ENCODE measurements around the gene ARHGAP26.

Gene ARHGAP26

DNA sequence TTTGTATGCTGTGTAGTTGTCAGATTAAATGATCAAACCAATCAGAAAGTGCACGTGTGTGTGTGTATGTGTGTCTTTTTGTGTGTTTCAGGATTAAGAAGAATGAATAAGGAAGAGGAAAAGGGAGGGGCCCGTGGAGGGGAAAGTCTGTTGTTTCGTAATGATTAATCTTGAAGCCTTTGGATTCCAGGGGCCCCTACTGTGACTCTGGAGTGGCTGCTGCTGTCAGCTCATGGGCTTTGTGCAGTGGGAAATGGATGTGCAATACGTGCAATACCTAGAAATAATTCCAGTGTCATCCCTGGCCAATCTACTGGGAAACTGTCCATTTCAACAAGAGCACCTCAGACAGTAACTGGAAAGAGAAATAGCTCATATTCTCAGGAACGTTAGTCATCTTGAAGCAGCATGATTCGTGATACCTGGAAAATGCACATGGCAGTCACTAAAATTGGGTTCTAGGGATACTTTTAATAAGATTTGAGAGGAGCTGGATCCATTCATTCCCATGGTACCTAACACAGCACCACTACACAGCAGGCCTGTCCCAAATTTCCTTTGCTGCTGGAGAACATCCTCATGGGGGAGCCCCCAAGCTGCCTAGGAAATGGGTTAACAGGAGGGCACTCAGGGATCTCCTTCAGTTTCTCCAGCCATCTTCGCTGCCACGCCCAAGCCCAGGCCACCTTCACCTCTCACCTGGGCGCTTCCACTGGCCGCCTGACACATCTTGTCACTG, 447.1 kb downstream of the ARHGAP26 start:
- peak in 1 of 2 donors; percentile 25 for DNase-seq

DNA sequence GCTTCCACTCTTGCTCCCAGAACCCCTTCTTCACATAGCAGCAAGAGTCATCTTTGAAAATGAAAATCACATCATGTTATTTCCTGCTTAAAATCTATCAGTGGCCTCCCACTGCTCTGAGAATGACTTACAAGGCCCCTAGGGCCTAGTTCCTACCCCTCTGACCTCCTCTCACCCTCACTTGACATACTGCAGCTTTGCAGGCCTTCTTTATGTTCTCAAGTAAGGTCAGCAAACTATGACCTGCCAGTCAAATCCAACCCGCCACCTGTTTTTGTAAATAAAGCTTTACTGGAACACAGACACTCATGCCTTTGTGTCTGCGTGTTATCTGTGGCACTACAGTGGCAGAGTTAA, 447.6 kb downstream of the ARHGAP26 start:
- DNase-seq, result no peak

DNA sequence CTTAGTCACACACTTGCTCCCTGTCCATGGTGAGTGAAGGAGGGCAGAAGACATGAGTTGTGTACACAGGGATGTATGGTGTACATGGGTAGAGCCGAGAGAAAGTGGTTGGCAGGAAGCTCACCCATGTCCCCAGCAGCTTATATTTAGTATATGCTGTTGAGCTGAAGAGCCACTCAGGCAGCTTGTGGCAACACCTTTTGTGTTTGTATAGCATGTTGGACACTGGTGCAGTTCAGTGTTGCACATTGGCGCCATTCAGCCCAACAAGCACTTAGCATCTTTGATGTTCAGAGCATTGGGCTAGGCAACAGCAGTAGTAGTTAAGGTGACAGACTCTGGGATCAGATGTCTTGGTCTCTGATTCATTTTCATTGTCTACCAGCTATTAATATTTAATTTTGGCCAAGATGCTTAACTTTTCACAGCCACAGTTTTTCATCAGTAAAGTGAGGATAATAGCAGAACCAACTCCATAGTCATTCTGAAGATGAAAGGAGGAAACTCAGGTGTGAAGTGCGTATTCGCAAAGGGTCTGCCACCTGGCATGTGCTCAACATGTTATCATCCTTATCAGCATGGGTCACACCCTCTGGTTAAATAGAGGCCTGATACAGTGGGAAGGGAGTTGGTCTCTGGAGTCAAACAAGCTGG, 448.5 kb downstream of the ARHGAP26 start:
- no peak for DNase-seq

DNA sequence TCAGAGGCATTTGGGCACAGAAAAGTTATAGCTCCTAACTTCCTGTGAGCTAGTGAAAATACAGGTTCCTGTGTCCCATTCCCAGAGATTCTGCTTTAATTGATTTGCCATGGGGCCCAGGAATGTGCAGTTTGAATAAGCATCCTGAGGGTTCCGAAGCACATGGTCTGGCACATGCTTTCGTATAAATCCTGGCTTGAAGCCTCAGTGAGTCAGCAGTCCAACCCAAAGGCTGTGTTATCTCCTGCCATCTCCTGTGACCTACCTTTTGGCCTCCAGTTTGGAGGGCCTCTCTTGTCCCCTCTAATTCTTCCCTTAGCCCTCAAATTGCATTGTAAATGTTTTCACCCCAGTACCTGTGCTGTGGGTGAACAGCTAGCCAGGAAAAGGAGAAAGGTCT, 449.5 kb downstream of the ARHGAP26 start:
- DNase-seq, result no peak

DNA sequence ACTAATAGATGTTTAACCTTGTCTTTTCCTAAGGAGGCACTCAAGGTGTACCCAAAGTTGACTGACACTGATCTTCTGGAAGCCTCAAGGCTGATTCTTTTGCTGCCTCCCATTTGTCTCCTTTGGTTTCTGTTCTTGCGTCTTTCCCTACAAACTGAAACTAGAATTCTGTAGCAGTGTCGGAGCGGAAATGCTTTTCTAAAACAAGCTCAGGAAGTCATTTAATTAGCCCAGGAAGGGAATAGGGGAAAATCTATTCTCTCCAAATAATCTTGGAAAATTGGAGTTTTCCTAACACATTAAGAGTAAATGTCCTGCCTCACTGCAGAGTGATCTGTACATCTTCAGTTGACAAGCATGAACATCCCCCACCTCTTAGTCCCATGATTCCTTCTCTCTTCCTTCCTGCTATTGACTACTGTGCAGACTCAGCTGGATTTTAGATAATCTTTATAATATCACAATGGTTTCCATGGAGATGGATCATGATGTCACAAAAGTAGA, 450.6 kb downstream of the ARHGAP26 start:
- no peak for DNase-seq

DNA sequence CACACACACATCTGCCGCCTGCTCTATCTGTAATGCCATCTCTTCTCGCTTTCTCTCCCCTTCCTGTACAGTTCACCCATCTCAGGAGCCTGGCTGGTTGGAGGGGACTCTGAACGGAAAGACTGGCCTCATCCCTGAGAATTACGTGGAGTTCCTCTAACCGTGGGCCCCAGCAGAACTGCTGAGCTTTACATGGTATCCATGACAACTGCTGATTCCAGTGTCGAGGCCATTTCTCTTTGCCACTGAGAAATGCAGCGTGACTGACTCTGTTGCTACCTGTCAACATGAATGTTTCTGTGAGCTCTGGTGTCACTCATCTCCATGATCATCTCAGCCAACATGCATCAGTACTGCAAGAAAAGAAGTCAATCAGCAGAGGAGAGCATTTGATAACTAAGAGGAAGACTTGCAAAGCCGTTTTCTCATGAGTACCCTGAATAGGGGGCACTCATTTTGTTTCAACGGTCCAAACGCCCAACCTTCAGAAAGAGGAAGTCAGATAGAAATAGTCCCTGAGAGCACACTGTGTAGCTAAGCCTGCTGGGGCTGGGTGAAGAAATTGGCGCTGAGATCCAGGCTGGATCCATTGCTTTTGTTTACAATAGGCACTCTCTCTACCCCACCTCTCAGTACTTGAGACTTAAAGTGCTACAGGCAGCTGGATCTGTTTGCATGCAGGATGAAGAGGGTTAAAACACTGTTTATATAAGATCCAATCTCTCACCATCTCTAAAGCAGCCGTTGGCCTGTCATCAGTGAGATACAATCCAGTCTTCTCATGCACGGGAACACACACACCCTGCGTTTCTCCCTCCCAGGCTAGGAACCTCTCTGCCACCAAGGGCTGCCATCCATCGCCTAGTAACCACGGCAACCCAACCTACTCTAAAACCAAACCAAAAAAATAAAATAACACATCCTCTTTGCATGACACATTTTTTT, 452.4 kb downstream of the ARHGAP26 start:
- peak; percentile 22 to 42 for DNase-seq

DNA sequence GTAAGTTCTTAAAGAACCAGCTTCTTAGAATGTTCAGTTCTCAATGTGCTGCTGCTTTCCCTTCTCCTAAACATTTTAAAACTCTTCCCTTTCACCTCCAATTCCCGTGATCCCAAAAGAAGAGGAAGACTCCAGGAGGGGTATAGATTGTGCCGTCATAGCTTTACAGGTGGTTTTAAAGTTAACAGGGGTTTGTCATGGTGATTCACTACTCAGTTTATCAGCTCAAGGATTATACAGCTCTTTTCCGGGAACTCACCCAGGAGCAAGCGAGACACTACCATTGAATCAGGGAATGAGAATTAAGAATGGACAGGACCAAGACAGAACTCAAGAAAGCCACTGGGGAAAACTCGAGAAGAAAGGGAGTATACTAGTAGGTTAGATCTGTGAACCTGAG, 454.5 kb downstream of the ARHGAP26 start:
- DNase-seq, result no peak

DNA sequence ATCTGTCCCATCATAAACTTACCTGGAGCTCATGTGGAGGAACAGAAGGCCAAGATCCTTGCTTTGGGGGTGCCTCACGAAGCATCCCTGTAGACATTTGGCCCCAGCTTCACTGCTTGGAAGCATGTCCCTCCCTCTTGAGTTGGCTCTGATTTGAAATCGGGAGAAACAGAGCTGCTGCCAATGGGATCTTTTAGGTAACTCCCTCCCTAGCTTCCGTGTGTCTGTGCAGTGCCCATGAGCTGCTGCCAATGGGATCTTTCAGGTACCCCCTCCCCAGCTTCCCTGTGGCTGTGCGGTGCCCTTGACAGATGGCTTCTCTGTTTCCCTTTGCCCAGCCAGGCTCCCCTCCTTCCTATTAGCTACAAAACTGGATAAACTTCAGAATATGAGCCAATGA, 455.3 kb downstream of the ARHGAP26 start:
- DNase-seq, result no peak

DNA sequence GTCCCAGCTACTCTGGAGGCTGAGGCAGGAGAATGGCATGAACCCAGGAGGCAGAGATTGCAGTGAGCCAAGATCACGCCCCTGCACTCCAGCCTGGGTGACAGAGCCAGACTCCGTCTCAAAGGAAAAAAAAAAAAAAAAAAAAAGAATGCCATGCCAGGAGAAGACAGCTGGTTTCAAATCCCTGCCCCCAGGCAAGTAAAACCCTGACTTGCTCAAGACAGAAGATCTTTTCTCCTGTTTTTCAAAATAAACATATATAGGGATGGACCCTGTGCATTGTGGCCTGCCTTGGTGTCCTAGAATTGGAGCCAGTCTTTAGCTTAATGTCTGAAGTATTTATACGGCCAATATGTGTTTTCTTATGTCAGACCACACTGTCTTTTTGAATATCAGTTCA, 456.2 kb downstream of the ARHGAP26 start:
- no peak for DNase-seq

DNA sequence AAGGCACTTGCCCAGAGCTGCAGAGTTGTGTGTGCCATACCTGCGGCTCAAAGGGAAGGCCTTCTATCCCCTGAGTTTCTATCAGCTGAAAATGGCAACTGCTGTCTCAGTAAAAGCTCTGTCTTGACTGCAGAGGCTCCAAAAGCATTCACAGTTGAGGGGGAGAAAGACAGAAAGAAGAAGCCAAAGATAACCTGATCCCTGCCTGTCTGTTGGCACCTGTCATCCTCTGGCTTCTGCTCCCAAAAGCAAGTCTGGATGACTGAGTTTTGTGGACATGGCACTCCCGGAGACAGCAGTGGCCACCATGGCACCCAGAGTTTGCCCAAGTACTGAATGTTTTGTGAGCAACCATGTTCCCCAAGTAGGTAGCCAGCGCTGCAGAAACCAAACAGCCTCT, 456.7 kb downstream of the ARHGAP26 start:
- DNase-seq, result no peak

DNA sequence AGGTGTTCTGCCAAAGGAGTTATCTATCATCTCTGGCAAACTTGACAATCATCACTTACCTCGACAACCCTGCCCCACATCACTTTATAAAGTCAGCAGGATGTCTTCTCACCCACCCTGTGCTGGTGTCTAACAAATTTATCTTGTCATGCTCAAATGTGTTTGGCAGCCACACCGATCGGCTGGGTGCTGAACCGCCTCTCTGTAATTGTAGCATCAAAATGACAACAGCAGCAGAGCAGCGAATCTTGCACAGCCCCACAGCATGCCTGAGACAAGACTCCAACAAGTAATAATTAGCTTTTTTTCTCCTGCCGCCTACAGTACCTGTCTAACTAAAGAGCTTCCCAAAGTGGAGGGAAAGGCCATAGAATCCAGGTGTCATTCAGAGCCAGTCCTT, 457.1 kb downstream of the ARHGAP26 start:
- DNase-seq, result no peak

DNA sequence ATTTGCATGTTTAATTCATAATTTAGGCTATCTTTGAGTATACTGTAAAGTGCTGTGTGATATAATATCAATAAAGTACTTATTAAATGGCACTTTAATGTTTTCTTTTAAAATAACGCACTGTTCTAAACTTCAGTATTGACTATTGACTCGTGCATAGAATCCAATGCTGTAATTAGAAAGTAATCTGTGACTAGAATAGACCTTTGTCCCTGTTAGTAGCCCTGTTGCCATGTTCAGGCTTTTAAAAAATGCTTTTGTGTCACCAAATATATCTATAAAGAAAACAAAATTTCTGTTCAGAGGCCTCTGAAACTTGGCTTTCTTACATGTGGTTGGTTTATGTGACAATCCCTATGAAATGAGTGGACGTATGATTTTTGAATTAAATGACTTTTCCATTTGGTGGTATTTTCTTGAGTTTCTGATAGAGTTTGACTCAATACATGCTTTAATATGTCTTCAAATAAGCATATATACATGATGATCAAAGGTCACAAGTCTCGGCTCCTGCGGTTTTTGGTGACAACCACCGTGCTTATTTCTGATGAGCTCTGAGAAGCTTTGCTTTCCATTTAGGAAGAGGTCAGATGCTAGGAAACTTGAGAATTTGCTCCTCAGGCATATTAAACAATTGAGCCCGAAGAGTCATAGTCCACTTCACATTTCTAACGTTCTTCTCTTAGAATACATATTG, 458.6 kb downstream of the ARHGAP26 start:
- DNase-seq, result peak in 1 of 2 donors; percentile 36

DNA sequence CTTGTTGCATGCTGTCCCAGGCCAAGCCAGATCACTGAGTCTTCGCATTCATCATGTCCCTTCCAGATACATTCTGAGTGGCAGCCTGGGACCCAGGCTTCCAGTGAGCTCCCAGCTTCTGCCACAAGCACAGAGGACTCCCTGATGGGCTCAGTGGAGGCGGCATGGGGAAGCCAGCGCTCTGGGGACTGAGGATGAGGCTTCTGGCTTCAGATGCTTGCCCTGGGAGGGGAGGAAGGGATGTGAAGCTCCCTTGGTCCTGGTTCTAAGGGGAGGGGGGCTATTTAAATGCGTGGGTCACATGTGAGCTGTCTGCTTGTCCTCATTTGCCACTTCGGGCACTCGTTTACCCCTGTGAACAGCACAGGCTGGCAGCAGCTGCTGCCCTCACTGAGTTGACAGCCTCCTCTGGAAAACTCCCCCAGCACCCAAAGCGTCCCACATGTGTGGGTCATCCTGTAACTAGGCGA, 459.3 kb downstream of the ARHGAP26 start:
- no peak for DNase-seq

DNA sequence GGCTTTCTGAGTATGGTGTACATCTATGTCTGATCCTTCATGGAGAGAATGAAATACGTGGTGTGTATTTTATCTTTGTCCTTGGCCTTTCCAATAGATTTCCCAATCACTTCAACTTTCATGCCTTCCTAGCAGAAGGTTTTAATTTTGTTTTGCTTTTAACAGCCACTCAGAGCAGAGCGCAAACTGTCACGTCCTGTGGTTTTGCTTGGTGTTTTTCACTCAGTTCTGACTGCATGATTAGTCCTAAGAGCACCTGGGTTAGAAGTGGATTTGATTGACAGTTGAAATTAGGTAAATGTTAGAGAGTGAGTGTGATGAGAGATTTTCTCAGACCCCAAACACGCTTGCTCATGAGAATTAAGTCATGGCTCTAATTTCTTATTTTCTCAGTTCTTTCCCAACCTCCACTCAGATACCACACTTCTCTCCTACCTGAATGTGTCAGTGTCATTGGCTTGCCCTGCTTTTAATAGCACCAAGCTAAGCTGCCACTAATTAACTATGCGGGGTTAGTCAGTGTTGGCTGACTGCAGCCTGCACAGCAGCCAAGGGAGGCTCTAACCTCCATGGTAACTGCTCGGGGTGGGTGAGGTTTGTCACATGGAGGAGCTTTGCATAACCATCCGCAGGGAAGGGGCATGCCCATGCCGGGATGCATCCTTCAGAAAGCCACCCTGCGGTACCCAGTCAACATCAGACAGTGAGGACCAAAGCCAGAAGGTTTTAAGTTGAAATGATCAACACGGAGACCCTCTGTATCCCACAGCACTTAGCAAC, 459.9 kb downstream of the ARHGAP26 start:
- peak; percentile 20 to 29 for DNase-seq

DNA sequence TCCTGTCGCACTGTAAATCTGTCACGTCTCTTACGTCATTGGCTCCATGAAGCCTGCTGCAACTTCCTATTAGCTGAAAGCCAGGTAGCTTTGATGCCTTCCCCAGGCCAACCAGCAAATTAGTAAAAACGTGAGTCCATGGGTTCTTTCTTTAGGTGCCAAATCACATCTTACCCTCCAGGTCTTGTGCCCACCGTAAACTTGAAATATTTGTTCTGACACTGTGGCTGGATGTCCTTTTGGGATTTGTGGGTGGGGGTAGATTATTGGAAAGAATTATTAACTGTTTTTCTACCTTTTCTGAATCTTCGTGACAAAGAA, 460.5 kb downstream of the ARHGAP26 start:
- no peak for DNase-seq

DNA sequence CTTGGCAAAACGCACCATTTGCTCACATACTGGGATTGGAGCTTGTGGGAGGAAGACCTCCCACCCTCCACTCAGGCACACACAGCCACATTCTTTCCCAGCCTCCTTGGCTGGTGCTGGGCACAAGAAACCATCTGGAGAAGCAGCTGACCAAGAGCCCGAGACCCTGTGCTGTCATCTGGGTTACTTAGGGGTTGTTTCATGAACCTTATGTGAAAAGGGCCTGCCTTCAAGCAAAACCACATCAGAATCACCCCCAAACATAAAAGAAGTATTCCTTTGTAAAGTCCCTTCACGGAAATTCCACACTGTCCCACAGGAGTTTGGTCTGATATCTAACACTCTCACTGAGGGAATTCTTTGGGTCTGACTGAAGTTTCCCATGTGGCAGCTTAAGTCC, 461.2 kb downstream of the ARHGAP26 start:
- no peak for DNase-seq

DNA sequence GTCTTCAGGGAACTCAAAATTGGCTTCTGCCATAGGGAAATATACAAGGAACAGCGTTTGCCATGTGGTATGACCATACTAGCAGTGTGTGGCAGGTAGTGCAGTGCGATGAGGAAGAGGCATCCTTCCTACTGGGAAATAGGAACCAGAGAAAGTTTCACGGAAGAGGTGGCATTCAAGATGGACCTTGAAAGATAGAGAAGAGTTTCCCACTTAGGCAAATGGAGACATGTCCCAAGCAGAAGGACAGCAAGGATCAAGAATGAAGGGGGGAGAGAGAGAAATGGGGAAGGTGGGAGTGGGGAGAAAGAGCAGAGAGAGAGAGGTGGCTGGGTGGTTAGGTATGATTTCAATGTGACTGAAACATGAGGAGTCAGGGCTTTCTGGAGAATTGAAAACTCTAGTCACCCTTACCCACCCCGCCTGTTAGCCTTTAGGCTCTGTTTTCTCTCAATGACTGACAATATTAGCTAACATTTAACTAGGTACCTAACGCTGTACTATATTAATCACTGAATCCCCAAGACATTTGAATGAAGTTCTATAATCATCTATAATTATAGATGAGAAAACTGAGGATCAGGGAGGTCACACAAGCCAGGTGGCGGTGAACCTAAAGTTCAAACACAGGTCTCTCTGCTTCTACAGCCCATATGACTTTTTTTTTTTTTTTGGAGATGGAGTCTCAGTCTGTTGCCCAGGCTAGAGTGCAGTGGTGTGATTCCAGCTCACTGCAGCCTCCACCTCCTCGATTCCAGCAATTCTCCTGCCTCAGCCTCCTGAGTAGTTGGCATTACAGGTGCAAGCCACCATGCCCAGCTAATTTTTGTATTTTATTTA, 462.0 kb downstream of the ARHGAP26 start:
- no peak for DNase-seq

DNA sequence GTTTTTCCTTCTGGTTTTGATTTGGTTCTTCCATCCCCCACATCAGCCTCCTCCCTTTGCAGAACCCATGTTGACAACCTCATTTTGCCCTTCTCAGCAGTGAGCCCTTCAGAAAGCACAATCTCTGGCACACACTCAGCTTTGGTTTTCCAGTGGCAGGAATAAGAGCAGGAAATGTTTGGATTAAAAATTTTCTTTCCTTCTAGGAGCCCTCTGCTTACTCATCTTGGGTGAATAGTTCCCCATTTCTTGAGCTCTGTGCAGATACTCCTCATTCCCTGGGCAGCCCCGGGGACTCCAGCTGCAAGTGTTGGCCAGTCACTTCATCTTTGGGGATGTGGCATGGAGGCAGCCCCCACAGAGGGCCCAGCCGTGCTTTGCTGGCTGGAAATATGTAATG, 462.9 kb downstream of the ARHGAP26 start:
- no peak for DNase-seq

DNA sequence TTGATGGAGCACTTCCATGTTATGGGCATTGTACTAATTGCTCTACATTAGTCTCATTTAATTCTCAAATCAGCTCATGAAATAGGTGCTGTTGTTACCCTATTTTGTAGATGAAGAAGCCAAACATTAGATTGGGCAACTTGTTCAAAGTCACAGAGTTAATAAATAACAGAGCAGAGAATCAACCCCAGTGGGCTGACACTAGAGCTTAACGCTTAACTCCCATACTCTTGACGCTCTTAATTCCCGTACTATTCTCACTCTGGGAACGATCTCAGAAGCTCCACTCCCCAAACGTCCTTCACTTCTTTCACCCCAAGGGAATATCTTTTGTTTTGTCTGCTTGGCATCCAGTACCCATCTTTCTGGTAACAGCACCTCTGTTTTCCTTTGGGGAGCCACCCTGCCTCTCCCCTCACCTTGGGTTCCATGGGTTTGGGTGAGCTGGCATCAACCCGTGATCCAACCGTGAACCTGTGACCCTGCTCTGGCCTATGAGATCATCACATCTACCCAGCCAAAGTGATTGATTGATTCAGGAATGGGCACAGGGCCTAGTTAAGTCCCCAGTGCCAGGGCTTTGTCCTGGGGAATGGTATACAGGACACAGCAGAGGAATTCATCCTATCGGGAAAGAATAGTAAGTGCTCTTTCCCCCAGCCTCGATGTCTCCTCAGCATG, 464.1 kb downstream of the ARHGAP26 start:
- no peak for DNase-seq

DNA sequence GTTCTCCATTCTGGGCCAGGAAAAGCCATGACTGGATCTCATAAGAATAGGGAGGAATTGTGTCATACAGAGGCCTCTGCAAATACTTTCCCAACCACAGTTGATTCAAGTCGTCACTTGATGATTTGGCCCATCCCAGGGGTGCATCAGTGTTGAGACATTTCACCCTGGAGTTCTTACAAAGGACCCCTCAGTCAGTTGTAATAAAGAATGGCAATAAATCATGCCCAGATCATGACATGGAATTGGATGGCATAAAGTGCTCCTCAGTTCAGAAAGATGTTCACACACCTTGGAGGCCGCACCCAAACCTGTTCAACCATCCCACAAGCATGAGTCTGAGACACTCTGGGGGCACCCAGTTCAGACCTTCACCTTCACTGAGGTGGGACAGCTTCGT, 465.2 kb downstream of the ARHGAP26 start:
- DNase-seq, result no peak

DNA sequence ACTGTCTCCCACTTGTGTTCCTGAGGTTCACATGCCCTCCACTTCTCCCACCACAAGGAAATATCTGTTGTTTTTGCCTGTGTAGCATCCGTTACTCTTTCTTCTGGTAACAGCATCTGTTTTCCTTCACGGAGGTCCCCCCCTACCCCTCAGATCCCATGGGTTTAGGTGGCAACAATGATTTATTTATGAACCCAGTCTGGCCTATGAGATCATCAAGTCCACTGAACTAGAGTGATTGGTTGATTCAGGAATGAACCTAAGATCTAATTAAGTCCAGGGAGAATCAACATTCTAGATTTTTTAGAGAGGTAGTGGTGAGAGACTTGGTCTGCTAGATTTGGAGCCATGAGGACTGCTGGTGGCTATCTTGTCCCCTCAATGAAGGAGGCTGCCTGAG, 466.5 kb downstream of the ARHGAP26 start:
- no peak for DNase-seq
